GM20431 (cell line): ENCODE data around the gene ZNF440.
"Not testable (repeated sequence)": the region's sequence is repeated elsewhere in the genome, so short reads cannot be mapped to it uniquely, and the experiment has no call there.

Experiments
- in situ Hi-C: fragments of 300-500 bp; cut with MseI, MboI; formaldehyde crosslinking; loops from one replicate; pipeline ENCODE4 v1.15.0; 2020; ENCODE audit warnings: low sequenced_read_pairs; ENCODE audit not compliant: unreplicated experiment

ZNF440 gene

DNA sequence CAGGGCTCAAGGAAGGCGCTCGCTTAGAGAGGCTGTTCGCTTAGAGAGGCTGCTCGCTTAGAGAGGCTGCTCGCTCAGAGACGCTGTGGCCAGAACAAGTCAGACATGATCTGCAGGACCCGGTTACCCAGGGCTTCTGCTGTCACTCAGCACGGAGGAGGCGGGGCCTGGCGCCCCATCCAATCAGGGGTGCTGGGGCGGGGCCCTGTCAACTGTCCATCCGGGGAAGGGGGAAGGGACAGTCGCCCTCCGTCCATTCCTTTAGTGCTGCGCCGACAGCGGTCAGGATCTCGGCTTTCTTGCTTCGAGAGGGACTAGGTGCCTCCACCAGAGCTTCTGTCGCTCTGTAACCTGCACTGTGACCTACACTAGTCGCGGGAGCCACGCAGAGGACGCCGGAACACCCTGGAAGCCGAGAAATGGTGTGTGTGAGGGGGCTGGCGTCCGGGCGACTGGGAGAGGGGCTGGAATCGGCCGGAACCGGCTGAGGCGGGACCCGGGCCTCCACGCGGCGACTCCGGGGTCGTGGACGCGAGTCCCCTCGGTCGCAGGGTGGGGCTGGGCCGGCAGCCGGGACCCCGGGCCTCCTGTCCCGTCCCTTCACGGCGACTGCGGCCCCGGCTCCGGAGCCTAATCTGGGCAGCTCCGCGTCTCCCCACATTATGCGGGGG, at the start of gene ZNF440:
TSS of gene ZNF440 (plus strand) at position 245 of the 671 bp plus-strand sequence. CDS start at position 420, 175 bp downstream.
- in situ Hi-C loops: no loop called here

DNA sequence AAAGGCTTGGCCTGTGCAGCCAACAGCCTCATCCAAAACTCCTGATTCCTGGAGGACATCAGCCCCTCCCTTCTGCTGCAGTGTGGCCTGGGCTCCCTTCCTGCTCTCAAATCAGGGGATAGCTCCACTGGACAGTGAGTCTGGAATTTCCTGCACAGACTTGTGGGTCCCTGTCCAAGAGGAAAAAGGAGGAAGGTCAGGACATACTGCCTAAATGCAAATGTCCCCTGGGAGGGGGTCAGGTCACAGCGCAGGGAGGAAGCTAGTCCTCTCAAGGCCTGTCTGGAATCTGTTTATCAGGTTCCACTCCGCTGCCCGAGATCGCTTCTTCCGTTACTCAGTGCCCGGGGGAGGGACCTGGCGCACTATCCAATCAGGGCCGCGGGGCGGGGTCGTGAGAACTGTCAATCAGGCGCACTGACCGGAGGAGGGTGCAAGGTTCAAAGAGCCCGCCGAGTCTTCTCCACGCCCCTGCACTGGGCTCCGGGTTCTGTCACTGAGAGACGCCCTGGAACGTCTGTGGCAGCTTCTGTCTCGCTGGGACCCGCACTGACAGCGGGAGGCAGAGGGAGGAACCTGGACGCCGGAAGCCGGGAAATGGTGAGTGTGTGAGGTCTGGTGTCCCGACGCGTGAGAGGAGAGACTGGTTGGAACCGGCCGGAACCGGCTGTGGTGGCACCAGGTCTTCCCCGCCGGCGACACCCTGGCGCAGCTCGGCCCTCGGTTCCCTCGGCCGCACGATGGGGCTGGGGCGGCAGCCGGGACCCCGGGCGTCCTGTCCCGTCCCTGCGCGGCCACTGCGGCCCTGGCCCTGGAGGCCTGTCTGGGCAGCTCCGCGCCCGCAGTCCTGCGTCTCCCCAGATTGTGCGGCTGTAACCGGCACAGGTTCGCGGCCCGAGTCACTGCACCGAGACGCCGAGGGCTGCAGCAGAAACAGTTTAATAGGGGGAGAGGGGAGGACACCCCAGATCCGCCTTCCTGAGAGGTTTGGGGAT, 47.2 kb upstream of the ZNF440 start, which contains the start of gene ZNF441:
TSS of gene ZNF441 (plus strand) at position 404 of the 995 bp plus-strand sequence. CDS start at position 598, 194 bp downstream.
- in situ Hi-C loops: no loop called here

DNA sequence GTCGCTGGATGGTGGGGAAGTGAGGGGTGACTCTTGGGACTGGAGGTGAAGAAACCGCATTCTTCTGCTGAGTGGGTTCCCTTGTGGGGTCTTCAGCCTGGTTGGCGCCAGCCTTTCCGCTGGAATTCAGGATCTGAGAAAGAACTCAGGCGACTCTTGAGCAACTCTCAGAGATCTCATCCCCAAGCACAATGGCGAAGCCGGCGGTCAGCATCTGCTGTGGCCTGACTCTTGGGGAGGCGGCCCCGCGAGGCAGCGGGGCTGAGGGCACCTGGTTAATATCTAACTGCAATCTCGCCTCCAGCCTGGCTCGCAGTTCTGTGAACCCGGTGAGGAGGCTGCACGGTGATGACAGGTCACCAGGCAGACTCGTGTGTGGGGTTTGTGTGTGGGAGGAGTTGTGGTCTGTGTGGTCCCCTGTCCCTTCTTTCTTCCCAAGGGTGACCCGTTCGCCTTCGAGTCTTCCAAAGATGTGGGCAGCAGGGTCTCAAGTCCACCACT, 46.4 kb upstream of the ZNF440 start:
- in situ Hi-C loops: no loop called here

DNA sequence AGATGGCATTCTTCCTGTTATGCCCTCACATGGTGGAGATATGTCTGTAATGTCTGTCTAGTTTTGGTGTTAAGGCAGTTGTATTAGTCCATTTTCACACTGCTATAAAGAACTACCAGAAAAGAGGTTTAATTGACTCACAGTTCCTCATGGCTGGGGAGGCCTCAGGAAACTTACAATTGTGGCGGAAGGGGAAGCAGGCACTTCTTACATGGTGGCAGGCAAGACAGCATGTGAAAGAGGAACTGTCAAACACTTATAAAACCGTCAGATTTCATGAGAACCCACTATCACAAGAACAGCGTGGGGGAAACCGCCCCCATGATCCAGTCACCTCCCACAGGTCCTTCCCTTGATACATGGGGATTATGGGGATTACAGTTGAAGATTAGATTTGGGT, 44.1 kb upstream of the ZNF440 start:
- in situ Hi-C loops: no loop called here

DNA sequence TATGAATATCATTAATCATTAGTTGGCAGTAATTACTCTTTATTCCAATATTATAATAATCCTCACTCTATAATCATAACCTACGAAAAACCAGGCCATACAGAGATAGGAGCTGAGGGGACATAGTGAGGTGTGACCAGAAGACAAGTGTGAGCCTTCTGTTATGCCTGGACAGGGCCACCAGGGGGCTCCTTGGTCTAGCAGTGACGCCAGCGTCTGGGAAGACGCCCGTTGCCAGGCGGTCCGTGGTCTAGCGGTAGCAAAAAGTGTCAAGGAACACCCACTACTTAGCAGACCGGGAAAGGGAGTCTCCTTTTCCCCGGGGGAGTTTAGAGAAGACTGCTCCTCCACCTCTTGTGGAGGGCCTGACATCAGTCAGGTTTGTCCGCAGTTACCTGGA, 42.6 kb upstream of the ZNF440 start:
- in situ Hi-C loops: not testable (repeated sequence)

DNA sequence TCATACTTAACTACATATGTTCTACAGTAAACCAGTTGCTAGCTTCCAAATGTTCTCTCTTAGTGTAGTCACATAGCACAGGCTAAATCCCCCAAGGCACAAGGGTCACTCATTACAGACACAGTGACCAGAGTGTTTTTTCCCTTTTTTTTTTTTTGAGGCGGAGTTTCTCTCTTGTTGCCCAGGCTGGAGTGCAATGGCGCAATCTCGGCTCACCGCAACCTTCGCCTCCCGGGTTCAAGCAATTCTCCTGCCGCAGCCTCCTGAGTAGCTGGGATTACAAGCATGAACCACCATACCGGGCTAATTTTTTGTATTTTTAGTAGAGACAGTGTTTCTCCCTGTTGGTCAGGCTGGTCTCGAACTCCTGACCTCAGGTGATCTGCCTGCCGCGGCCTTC, 37.4 kb upstream of the ZNF440 start:
- in situ Hi-C loops: not testable (repeated sequence)

DNA sequence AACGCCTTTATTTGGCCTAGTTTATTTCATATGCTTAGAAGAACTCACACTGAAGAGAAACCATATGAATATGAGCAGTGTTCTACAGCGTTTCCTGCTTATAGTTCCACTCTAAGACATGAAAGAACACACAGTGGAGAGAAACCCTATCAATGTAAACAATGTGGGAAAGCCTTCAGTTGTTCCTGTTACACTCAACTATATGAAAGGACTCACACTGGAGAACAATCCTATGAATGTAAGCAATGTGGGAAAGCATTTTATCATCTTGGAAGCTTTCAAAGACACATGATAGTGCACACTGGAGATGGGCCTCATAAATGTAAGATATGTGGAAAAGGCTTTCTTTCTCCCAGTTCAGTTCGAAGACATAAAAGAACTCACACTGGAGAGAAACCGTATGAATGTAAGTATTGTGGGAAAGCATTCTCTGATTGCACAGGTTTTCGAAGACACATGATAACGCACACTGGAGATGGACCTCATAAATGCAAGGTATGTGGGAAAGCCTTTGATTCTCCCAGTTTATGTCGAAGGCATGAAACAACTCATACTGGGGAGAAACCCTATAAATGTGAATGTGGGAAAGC, 33.5 kb upstream of the ZNF440 start:
- in situ Hi-C loops: no loop called here

DNA sequence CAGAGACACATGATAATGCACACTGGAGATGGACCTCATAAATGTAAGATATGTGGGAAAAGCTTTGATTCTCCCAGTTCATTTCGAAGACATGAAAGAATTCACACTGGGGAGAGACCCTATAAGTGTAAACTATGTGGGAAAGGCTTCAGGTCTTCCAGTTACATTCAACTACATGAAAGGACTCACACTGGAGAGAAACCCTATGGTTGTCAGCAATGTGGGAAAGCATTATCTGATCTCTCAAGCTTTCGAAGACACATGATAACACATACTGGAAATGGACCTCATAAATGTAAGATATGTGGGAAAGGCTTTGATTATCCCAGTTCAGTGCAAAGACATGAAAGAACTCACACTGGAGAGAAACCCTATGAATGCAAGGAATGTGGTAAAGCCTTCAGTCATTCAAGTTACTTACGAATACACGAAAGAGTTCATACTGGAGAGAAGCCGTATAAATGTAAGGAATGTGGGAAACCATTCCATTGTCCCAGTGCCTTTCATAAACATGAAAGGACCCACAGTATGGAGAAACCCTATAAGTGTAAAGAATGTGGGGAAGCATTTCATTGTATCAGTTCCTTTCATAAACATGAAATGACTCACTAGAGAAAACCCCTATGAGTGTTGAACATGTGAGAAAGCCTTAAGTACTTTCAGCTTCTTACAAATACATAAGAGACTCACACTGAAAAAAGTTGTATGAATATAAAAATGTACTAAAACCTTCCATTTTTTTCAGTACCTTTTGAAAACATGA, 32.6 kb upstream of the ZNF440 start:
- in situ Hi-C loops: no loop called here

DNA sequence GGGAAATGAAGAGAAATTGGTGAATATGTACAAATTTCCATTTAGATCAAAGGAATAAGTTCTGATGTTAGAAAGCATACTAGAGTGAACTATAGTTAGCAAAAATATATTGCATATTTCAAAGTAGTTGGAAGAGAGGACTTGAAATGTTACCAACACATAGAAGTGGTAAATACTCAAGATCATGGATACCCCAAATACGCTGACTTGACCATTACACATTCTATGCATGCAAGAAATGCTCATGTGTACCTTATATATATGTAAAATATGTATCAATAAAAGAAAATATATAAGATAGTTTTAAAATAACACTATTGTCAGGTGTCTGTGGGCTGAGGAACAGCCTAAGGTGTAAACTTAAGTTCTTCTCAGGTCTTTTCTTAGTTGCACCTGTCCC, 30.3 kb upstream of the ZNF440 start:
- in situ Hi-C loops: no loop called here

DNA sequence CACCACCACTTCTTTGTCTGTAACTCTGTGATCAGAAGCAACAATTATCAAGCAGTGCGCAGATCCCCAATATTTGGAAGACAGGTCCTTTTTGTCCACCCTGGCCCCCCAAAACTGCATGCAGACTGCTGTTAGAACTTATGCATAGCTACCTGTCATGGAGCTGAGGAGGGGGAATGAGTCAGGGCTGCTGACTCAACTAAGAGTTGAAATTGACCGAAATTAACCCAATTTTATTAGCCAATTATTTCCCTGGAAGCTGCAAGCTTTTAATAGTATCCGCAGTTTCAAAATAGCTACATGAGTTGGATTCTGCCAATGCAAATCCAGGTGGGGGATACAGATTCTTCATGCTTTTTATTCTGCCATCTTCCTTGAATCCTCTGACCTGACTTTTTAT, 29.7 kb upstream of the ZNF440 start:
- in situ Hi-C loops: no loop called here

DNA sequence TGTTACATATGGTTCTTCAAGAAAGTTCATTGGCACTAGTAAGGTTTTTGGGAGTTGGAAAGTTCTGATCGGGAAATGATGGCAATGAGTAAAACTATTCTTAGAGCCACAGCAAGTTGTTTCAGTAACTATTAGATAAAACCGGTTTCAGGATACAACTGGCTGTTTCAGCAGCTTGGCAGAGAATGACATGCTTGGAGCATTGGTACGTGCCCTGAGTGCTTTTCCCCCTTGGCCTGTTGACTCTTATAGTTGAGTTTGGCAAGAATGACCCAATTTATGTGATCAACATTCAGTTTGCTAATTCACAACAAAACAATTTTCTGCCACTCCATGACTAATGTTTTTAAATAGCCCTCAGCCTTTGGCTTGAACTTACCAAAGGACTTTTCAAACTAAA, 26.5 kb upstream of the ZNF440 start:
- in situ Hi-C loops: no loop called here

DNA sequence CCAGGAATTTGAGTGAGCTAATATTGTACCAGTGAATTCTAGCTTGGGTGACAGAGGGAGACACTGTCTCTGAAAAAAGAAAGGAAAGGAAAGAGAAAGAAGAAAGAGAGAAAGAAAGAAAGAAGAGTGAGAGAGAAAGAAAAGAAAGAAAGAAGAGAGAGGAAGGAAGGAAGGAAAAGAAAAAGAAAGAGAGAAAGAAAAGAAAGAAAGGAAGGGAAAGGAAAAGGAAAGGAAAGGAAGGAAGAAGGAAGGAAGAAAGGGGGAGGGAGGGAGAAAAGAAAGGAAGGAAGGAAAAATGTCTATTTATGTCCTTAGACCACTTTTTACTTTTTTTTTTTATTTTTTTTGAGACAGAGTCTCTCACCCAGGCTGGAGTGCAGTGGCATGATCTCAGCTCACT, 21.1 kb upstream of the ZNF440 start:
- in situ Hi-C loops: no loop called here

DNA sequence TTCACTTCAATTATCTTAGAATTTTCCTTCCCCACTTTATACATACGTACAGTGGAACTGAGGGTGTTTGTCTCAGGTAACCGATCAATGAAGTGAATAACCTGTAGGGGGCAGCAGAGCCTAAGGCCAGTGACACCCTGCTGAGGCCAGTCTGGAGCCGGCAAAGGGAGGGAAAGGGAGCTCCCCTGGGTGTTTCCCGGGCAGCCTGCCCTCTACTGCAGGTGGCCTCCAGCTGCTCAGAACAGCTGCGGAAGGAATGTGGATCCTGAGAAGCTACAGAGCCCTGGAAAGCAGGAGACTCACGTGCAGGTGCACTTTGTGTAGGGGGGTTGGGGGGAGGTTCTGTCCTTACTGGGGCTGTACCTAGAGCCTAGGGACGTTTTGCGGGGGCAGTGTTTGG, 16.6 kb upstream of the ZNF440 start:
- in situ Hi-C loops: no loop called here

DNA sequence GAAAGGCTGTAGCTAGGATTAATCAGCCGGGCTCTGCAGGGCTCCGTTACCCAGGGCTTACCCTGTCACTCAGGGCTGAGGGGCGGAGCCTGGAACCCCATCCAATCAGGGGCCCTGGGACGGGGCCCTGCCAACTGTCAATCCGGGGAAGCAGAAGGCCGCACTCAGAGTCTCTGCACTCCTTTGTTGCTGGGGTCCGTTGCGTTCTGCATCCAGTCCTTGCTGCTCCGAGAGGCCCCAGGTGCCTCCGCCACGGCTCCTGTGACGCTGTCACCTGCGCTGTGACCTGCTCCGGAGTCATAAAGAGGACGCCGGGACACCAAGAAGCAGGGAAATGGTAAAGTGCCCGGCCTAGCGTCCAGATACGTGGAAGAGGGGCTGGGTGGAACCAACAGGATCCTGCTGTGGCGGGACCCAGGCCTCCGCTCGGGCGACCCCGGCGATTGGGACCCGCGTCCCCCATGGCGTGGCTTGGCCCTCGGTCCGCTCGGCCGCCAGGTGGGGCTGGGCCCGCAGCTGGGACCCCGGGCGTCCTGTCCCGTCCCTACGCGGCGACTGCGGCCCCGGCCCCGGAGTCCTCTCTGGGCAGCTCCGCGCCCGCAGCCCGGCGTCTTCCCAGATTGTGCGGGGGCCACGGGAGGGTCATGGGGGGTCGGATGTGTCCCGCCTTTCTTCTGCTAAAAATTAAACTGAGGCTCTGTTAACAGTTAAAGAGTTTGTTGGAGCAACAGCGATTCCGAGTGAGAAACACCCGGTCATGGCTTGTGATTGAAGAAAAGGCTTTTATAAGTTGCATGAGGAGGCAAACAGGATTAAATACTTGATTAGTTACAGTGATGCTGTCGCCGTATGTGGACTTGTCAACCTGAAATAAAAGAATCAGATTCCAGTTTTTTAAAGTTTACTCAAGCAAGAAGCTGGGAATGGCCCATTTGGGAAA, 15.4 kb upstream of the ZNF440 start, which contains the start of gene ZNF491:
TSS of gene ZNF491 (plus strand) at position 133 of the 940 bp plus-strand sequence. CDS start 7,431 bp downstream, outside the sequence.
- in situ Hi-C loops: no loop called here

DNA sequence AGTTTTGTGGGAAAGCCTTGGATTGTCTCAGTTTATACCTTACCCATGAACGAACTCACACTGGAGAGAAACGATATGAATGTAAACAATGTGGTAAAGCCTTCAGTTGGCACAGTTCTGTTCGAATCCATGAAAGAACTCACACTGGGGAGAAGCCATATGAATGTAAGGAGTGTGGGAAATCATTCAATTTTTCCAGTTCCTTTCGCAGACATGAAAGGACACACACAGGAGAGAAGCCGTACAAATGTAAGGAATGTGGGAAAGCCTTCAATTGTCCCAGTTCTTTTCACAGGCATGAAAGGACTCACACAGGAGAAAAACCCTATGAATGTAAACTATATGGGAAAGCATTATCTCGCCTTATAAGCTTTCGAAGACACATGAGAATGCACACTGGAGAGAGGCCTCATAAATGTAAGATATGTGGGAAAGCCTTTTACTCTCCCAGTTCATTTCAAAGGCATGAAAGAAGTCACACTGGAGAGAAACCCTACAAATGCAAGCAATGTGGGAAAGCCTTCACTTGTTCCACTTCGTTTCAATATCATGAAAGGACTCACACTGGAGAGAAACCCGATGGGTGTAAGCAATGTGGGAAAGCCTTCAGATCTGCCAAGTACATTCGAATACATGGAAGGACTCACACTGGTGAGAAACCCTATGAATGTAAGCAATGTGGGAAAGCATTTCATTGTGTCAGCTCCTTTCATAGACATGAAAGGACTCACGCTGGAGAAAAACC, 7.5 kb upstream of the ZNF440 start:
- in situ Hi-C loops: no loop called here

DNA sequence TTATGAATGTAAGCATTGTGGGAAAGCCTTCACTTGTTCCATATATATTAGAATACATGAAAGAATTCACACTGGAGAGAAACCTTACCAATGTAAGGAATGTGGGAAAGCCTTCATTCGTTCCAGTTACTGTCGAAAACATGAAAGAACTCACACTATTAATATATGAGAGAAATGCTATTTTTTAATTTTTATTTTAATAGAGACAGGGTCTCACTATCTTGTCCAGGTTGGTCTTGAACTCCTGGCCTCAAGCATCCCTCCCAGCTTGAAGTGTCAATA, 7.0 kb upstream of the ZNF440 start:
- in situ Hi-C loops: no loop called here

DNA sequence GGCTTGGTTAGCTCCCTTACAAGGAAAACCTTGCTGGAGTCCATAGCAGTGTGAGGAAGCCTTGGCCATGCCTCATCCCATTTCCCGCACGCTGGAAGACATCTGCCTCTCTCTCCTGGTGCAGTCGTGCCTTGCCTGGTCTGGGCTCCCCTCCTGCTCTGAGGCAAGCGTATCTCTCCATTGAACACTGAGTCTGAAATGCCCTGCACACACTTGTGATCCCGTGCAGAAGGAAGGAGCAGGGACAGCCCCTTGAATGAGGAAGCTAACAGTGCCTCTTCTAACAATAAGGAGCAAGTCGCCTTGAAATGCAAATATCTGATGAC, 407 bp upstream of the ZNF440 start:
- in situ Hi-C loops: no loop called here

DNA sequence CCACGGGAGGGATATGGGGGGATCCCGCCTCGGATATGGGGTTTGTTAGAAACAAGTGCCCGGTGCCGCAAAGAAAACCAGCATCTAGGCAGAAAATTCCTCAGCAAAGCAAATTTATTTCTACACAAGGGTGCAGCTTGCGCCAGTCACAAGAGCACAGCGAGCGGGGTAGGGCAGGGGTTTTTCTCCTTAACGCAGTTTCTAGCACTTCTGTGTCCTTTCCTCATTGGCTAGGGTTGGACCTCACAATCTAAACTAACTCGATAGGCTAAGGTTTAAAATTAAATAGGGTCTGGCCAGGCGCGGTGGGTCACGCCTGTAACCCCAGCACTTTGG, 595 bp downstream of the ZNF440 start:
- in situ Hi-C loops: no loop called here
